Measurements from ENCODE around the gene POLR1E.
"Not testable (repeated sequence)": the region's sequence is repeated elsewhere in the genome, so short reads cannot be mapped to it uniquely, and the experiment has no call there.

POLR1E gene

GRCh38 chr9:37465249-37466036 lies 20.3 kb upstream of the POLR1E start, which contains the start of gene ZBTB5:
ZBTB5 (minus strand) TSS chr9:37465450; CDS start chr9:37442551, 22,899 bp downstream.
- peak; percentile 98 for DNase-seq (ENCODE audit: low read depth in 2 of 2)

GRCh38 chr9:37466037-37466709 lies 19.6 kb upstream of the POLR1E start:
- DNase-seq (ENCODE audit: low read depth in 2 of 2): no peak

GRCh38 chr9:37467530-37467929 lies 18.2 kb upstream of the POLR1E start:
- not testable (repeated sequence) for DNase-seq (ENCODE audit: low read depth in 2 of 2)

- DNase-seq (ENCODE audit: low read depth in 2 of 2): no peak
These were observed 17.1 kb upstream of the POLR1E start for GRCh38 chr9:37468620-37469019.

GRCh38 chr9:37471942-37472684 lies 13.6 kb upstream of the POLR1E start:
- DNase-seq (ENCODE audit: low read depth in 2 of 2): no peak

- not testable (repeated sequence) for DNase-seq (ENCODE audit: low read depth in 2 of 2)
These were observed 11.8 kb upstream of the POLR1E start for GRCh38 chr9:37473982-37474381.

- no peak for DNase-seq (ENCODE audit: low read depth in 2 of 2)
These were observed 11.3 kb upstream of the POLR1E start for GRCh38 chr9:37474438-37474837.

- DNase-seq (ENCODE audit: low read depth in 2 of 2): no peak
These were observed 8.8 kb upstream of the POLR1E start for GRCh38 chr9:37476930-37477329.

- DNase-seq (ENCODE audit: low read depth in 2 of 2): not testable (repeated sequence)
These were observed 8.3 kb upstream of the POLR1E start for GRCh38 chr9:37477443-37477842.

GRCh38 chr9:37477987-37478619 lies 7.6 kb upstream of the POLR1E start:
- DNase-seq (ENCODE audit: low read depth in 2 of 2): not testable (repeated sequence)

GRCh38 chr9:37480759-37481158 lies 5.0 kb upstream of the POLR1E start:
- DNase-seq (ENCODE audit: low read depth in 2 of 2): no peak

- DNase-seq (ENCODE audit: low read depth in 2 of 2): no peak
These were observed 488 bp downstream of the POLR1E start for GRCh38 chr9:37486256-37486615.

- DNase-seq (ENCODE audit: low read depth in 2 of 2): no peak
These were observed 1.1 kb downstream of the POLR1E start for GRCh38 chr9:37486616-37487548.

- DNase-seq (ENCODE audit: low read depth in 2 of 2): no peak
These were observed 6.2 kb downstream of the POLR1E start for GRCh38 chr9:37491939-37492338.

- DNase-seq (ENCODE audit: low read depth in 2 of 2): no peak
These were observed 9.8 kb downstream of the POLR1E start for GRCh38 chr9:37495571-37495970.

GRCh38 chr9:37496020-37496419 lies 10.3 kb downstream of the POLR1E start:
- no peak for DNase-seq (ENCODE audit: low read depth in 2 of 2)

- no peak for DNase-seq (ENCODE audit: low read depth in 2 of 2)
These were observed 11.6 kb downstream of the POLR1E start for GRCh38 chr9:37497320-37497719.

- no peak for DNase-seq (ENCODE audit: low read depth in 2 of 2)
These were observed 12.7 kb downstream of the POLR1E start for GRCh38 chr9:37498457-37498856.

GRCh38 chr9:37499297-37499696 lies 13.5 kb downstream of the POLR1E start:
- no peak for DNase-seq (ENCODE audit: low read depth in 2 of 2)

- no peak for DNase-seq (ENCODE audit: low read depth in 2 of 2)
These were observed 16.3 kb downstream of the POLR1E start for GRCh38 chr9:37501957-37502596.
